HG02642 (cell line): Measurements from ENCODE around the gene ARPC1A.
"Not testable (repeated sequence)": the region's sequence is repeated elsewhere in the genome, so short reads cannot be mapped to it uniquely, and the experiment has no call there.

ENCODE experiments used
- ATAC-seq: cut with Tn5 transposase; IDR thresholded peaks from one replicate; pipeline ENCODE4 v1.9.1; 2021; ENCODE audit warnings: mild to moderate bottlenecking; ENCODE audit not compliant: unreplicated experiment, poor library complexity

The ARPC1A gene

GRCh38 chr7:99404977-99405320, 79.3 kb downstream of the ARPC1A start:
- ATAC-seq: no peak

GRCh38 chr7:99406557-99406956, 80.9 kb downstream of the ARPC1A start:
- no peak for ATAC-seq

GRCh38 chr7:99407872-99408378, 82.2 kb downstream of the ARPC1A start:
- ATAC-seq: peak; percentile 3

- ATAC-seq: peak; percentile 84
These were observed 82.9 kb downstream of the ARPC1A start, which contains the start of the genes BUD31 and PDAP1 for GRCh38 chr7:99408379-99409191. Gene BUD31 (plus strand): TSS chr7:99408969. CDS start chr7:99411093, 2,124 bp downstream. Gene PDAP1 (minus strand): TSS chr7:99408597. CDS start chr7:99408548, 49 bp downstream.

GRCh38 chr7:99409192-99409572, 83.5 kb downstream of the ARPC1A start:
- peak; percentile 6 for ATAC-seq

- ATAC-seq: no peak
These were observed 84.1 kb downstream of the ARPC1A start for GRCh38 chr7:99409806-99410205.

- no peak for ATAC-seq
These were observed 84.9 kb downstream of the ARPC1A start for GRCh38 chr7:99410635-99411034.

GRCh38 chr7:99415513-99416127, 89.9 kb downstream of the ARPC1A start:
- ATAC-seq: not testable (repeated sequence)
